ENCODE data around the gene MED29. TPM values are rescaled to one million over a fixed set of nuclear protein-coding genes. Genes with fewer than 3 reads are reported as not detected.

The MED29 gene
- total RNA-seq, 1 donor from 2014 or later, result 27.0 TPM

DNA sequence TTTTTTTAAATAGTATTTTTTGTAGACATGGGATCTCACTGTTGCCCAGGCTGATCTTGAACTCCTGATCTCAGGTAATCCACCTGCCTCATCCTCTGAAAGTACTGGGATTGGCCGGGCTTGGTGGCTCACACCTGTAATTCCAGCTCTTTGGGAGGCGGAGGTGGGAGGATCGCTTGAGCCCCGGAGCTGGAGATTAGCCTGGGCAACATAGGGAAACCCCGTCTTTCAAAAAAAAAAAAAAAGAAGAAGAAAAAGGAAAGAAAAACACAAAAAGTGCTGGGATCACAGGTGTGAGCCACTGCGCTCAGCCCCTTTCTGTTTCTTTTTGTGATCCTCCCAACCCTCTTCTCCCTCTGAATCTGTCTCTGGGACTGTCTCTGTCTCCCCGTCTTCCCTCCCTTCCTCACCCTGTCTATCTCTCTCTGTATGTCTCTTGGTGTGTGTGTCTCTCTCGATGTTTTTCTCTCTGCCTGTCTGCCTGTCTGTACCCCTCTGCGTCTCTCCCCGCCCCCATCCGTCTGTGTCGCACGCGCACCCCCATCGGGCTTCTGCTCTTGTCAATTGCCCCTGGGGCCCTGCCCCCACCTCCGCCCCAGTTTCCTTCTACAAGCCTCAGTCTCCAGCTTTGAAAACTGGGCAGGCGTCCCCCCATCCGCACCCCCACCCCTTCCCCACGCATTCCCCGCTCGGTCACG is 14.9 kb downstream of the MED29 start:
- H3K4me3 Mint-ChIP-seq (ENCODE audit: unreplicated experiment), result peak overlapping the region; percentile 90
- peaks cover 22% of the 10 kb centered on the region for H4K20me1 ChIP-seq (ENCODE audit: insufficient read depth, low read length)
- no peaks in the 10 kb centered on the region for H3K27me3 Mint-ChIP-seq (ENCODE audit: low read depth, unreplicated experiment)
- peaks cover 2% of the 10 kb centered on the region for H3K36me3 Mint-ChIP-seq (ENCODE audit: low read depth, unreplicated experiment)
- no peaks in the 10 kb centered on the region for H3K27me3 ChIP-seq (ENCODE audit: insufficient read depth, low read length)
- H3K9me3 ChIP-seq (ENCODE audit: insufficient read depth, low read depth, low read length), result no peaks in the 10 kb centered on the region
- H3K4me3 ChIP-seq (ENCODE audit: insufficient read depth, low read depth, low read length), result peak overlapping the region; percentile 29
- H3K4me2 ChIP-seq (ENCODE audit: low read length), result peak overlapping the region; percentile 96
- peaks cover 30% of the 10 kb centered on the region for H3K79me2 ChIP-seq (ENCODE audit: insufficient read depth, low read length)
- no peak for TF ChIP-seq EZH2 (IDR thresholded peaks at IDR 0.05; ENCODE audit: insufficient read depth, low read length)
- peak overlapping the region; percentile 83 for H3K9ac ChIP-seq (ENCODE audit: low read length)
- no peaks in the 10 kb centered on the region for H3K9me3 Mint-ChIP-seq (ENCODE audit: unreplicated experiment)
- DNase-seq (ENCODE audit: low read depth) (no peak), FAIRE-seq (no peak)
- peaks cover 63% of the 10 kb centered on the region for H3K4me1 ChIP-seq (ENCODE audit: insufficient read depth, low read length)
- H3K27ac ChIP-seq (ENCODE audit: low read depth, low read length), result peak overlapping the region; percentile 56
- H3K4me1 Mint-ChIP-seq (ENCODE audit: low read depth, unreplicated experiment), result peaks cover 31% of the 10 kb centered on the region
- H3K27ac Mint-ChIP-seq (ENCODE audit: unreplicated experiment), result peak overlapping the region; percentile 81
- peaks cover 4% of the 10 kb centered on the region for H3K36me3 ChIP-seq (ENCODE audit: insufficient read depth, low read length)
- H2AFZ ChIP-seq (ENCODE audit: low read depth, low read length), result peak overlapping the region; percentile 43

GRCh38 chr19:39406656-39407409 is 15.7 kb downstream of the MED29 start, which contains the start of gene ZFP36:
Gene ZFP36, plus strand, starts transcription at chr19:39406847. Its CDS starts 58 bp downstream, at chr19:39406905.
- H3K27ac Mint-ChIP-seq (ENCODE audit: unreplicated experiment), result peak within 1 kb of the TSS; percentile 97
- H3K9ac ChIP-seq (ENCODE audit: low read length), result peak within 1 kb of the TSS; percentile 97
- FAIRE-seq, result no peak
- no peaks in the 10 kb centered on the region for H3K27me3 Mint-ChIP-seq (ENCODE audit: low read depth, unreplicated experiment)
- peak within 1 kb of the TSS; percentile 89 for H3K27ac ChIP-seq (ENCODE audit: low read depth, low read length)
- peak within 1 kb of the TSS; percentile 95 for H3K4me3 Mint-ChIP-seq (ENCODE audit: unreplicated experiment)
- TF ChIP-seq CTCF (IDR thresholded peaks at IDR 0.05; ENCODE audit: insufficient read depth, low read depth, low read length), result no peak
- TF ChIP-seq EZH2 (IDR thresholded peaks at IDR 0.05; ENCODE audit: insufficient read depth, low read length), result no peak
- H3K9me3 ChIP-seq (ENCODE audit: insufficient read depth, low read depth, low read length), result no peaks in the 10 kb centered on the region
- H3K4me2 ChIP-seq (ENCODE audit: low read length), result peak within 1 kb of the TSS; percentile 96
- peaks cover 30% of the 10 kb centered on the region for H3K4me1 Mint-ChIP-seq (ENCODE audit: low read depth, unreplicated experiment)
- no peaks in the 10 kb centered on the region for H3K27me3 ChIP-seq (ENCODE audit: insufficient read depth, low read length)
- peaks cover 30% of the 10 kb centered on the region for H3K79me2 ChIP-seq (ENCODE audit: insufficient read depth, low read length)
- peaks cover 61% of the 10 kb centered on the region for H3K4me1 ChIP-seq (ENCODE audit: insufficient read depth, low read length)
- peaks cover 2% of the 10 kb centered on the region for H3K36me3 Mint-ChIP-seq (ENCODE audit: low read depth, unreplicated experiment)
- peak within 1 kb of the TSS; percentile 96 for H3K4me3 ChIP-seq (ENCODE audit: insufficient read depth, low read depth, low read length)
- H2AFZ ChIP-seq (ENCODE audit: low read depth, low read length), result peak within 1 kb of the TSS; percentile 54
- peaks cover 4% of the 10 kb centered on the region for H3K36me3 ChIP-seq (ENCODE audit: insufficient read depth, low read length)
- no peak for DNase-seq (ENCODE audit: low read depth)
- H4K20me1 ChIP-seq (ENCODE audit: insufficient read depth, low read length), result peaks cover 22% of the 10 kb centered on the region
- H3K9me3 Mint-ChIP-seq (ENCODE audit: unreplicated experiment), result no peaks in the 10 kb centered on the region

- H3K27me3 ChIP-seq (ENCODE audit: insufficient read depth, low read length), result no peaks in the 10 kb centered on the region
- H3K27ac ChIP-seq (ENCODE audit: low read depth, low read length), result peak overlapping the region; percentile 89
- peaks cover 22% of the 10 kb centered on the region for H4K20me1 ChIP-seq (ENCODE audit: insufficient read depth, low read length)
- H2AFZ ChIP-seq (ENCODE audit: low read depth, low read length), result peak overlapping the region; percentile 54
- H3K4me1 Mint-ChIP-seq (ENCODE audit: low read depth, unreplicated experiment), result peaks cover 25% of the 10 kb centered on the region
- H3K36me3 ChIP-seq (ENCODE audit: insufficient read depth, low read length), result peaks cover 4% of the 10 kb centered on the region
- H3K4me1 ChIP-seq (ENCODE audit: insufficient read depth, low read length), result peaks cover 56% of the 10 kb centered on the region
- peak overlapping the region; percentile 96 for H3K4me2 ChIP-seq (ENCODE audit: low read length)
- H3K4me3 ChIP-seq (ENCODE audit: insufficient read depth, low read depth, low read length), result peak overlapping the region; percentile 96
- H3K27ac Mint-ChIP-seq (ENCODE audit: unreplicated experiment), result peak overlapping the region; percentile 97
- no peaks in the 10 kb centered on the region for H3K9me3 Mint-ChIP-seq (ENCODE audit: unreplicated experiment)
- H3K27me3 Mint-ChIP-seq (ENCODE audit: low read depth, unreplicated experiment), result no peaks in the 10 kb centered on the region
- H3K9me3 ChIP-seq (ENCODE audit: insufficient read depth, low read depth, low read length), result no peaks in the 10 kb centered on the region
- FAIRE-seq (no peak), DNase-seq (ENCODE audit: low read depth) (no peak)
- H3K9ac ChIP-seq (ENCODE audit: low read length), result peak overlapping the region; percentile 97
- peaks cover 30% of the 10 kb centered on the region for H3K79me2 ChIP-seq (ENCODE audit: insufficient read depth, low read length)
- H3K4me3 Mint-ChIP-seq (ENCODE audit: unreplicated experiment), result peak overlapping the region; percentile 95
- TF ChIP-seq CTCF (IDR thresholded peaks at IDR 0.05; ENCODE audit: insufficient read depth, low read depth, low read length) (no peak), EZH2 (IDR thresholded peaks at IDR 0.05; ENCODE audit: insufficient read depth, low read length) (no peak)
- peaks cover 2% of the 10 kb centered on the region for H3K36me3 Mint-ChIP-seq (ENCODE audit: low read depth, unreplicated experiment)
Observed at GRCh38 chr19:39407410-39407659, 16.2 kb downstream of the MED29 start.
